Peyer's patch (tissue), 4 donors: Measurements from ENCODE around the gene EMP1.

Experiments
- CTCF ChIP-seq, 6 experiments: fragments of 450-650 bp in 4 of 6; fragments of 200-600 bp in 2 of 6; sonication (generic) in 1 of 6; IDR thresholded peaks; one replicate each; pipeline ENCODE4 v1.5.1; 2017 to 2019; ENCODE audit warnings: antibody characterized with exemption in 6 of 6, mild to moderate bottlenecking in 3 of 6, moderate library complexity in 1 of 6
- POLR2A ChIP-seq, 2 donors: fragments of 450-650 bp; IDR thresholded peaks; one replicate each; pipeline ENCODE4 v1.5.1; 2017; ENCODE audit warnings: antibody characterized with exemption in 2 of 2, mild to moderate bottlenecking in 2 of 2, moderate library complexity in 2 of 2

GRCh38 chr12:13219320-13219719 is 22.8 kb downstream of the EMP1 start:
- TF ChIP-seq CTCF (IDR thresholded peaks at IDR 0.05): no peak
- TF ChIP-seq POLR2A (IDR thresholded peaks at IDR 0.05): no peak
